Spleen (tissue), 7 donors: ENCODE results near the gene DLG5.

Source experiments
- POLR2A ChIP-seq, 3 donors: fragments of 450-650 bp; IDR thresholded peaks; one replicate each; pipeline ENCODE4 v1.5.1; 2017; ENCODE audit warnings: antibody characterized with exemption in 3 of 3, mild to moderate bottlenecking in 1 of 3
- POLR2AphosphoS5 ChIP-seq, 3 donors: sonication (generic); formaldehyde crosslinking; IDR thresholded peaks; one replicate each; pipeline ENCODE4 v1.5.1; 2017; ENCODE audit warnings: antibody characterized with exemption in 3 of 3
- TF ChIP-seq, protein P1 (sequence below), 11 experiments: fragments of 200-600 bp in 7 of 11; fragments of 450-650 bp in 4 of 11; sonication (generic) in 4 of 11; IDR thresholded peaks in 8 of 11; conservative IDR thresholded peaks in 3 of 11; 1 replicate in 7 of 11; 2 replicates in 4 of 11; pipeline versions ENCODE4 v1.4.0 to v1.8.0; 2016 to 2021; ENCODE audit warnings: antibody characterized with exemption in 11 of 11, inconsistent platforms in 4 of 11, mild to moderate bottlenecking in 1 of 11
- donor health status: DM: no; HTN: no; CAD: no; lungs with moderate emphysema.
- donor health status: DM: no; HTN: no; CAD: no.
- donor health status: DM: no; HTN: no; CAD: no.

DNA sequence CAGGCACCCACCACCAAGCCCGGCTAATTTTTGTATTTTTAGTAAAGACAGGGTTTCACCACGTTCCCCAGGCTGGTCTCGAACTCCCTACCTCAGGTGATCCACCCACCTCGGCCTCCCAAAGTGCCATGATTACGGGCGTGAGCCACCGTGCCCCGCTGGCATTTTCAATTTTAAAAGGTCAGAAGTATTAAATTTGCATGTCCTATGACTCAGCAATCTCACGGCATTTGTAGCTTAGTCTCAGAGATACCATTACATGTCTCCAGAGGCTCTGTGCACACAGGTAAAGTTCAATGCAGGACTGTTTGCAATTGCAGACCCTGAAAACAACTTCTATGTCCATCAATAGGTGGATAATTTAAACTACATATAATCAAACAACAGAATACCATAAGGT, 99.2 kb downstream of the DLG5 start:
- TF ChIP-seq POLR2A (IDR thresholded peaks at IDR 0.05) (no peak), POLR2AphosphoS5 (IDR thresholded peaks at IDR 0.05) (no peak)
- TF ChIP-seq, protein P1, sequence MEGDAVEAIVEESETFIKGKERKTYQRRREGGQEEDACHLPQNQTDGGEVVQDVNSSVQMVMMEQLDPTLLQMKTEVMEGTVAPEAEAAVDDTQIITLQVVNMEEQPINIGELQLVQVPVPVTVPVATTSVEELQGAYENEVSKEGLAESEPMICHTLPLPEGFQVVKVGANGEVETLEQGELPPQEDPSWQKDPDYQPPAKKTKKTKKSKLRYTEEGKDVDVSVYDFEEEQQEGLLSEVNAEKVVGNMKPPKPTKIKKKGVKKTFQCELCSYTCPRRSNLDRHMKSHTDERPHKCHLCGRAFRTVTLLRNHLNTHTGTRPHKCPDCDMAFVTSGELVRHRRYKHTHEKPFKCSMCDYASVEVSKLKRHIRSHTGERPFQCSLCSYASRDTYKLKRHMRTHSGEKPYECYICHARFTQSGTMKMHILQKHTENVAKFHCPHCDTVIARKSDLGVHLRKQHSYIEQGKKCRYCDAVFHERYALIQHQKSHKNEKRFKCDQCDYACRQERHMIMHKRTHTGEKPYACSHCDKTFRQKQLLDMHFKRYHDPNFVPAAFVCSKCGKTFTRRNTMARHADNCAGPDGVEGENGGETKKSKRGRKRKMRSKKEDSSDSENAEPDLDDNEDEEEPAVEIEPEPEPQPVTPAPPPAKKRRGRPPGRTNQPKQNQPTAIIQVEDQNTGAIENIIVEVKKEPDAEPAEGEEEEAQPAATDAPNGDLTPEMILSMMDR (IDR thresholded peaks at IDR 0.05 in 8 of 11, conservative IDR thresholded peaks at IDR 0.05 in 3 of 11): no peak
